ENCODE measurements around the gene KRTAP10-8.

Gene KRTAP10-8

GRCh38 chr21:44654576-44655175 lies 42.8 kb downstream of the KRTAP10-8 start, which contains the start of gene KRTAP12-4:
Gene KRTAP12-4 (minus strand): TSS chr21:44654659. CDS start chr21:44654614, 45 bp downstream.
- TF ChIP-seq GATA3 (IDR thresholded peaks at IDR 0.05; ENCODE audit: low read depth, low read length) (no peak), GATA2 (IDR thresholded peaks at IDR 0.05; ENCODE audit: low read depth, low read length) (no peak)

DNA sequence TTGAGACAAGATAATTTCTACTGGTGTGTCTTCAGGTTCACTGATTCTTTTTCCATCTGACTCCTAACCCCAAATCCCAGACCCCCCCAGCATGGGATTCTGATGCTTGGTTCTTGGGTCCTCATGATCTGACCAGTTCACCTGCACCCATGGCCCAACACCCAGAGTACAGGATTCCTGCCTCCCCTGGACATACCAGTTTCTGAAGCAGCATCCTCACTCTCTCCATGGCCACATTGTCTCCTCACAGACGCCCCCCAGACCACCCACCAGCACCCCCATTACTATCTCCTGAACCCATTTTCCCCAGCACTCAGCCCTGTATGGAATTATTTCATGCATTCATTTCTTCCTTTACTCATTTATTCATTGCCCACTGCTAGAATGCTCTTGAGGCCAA lies 45.0 kb downstream of the KRTAP10-8 start:
- TF ChIP-seq GATA2 (IDR thresholded peaks at IDR 0.05; ENCODE audit: low read depth, low read length) (no peak), GATA3 (IDR thresholded peaks at IDR 0.05; ENCODE audit: low read depth, low read length) (no peak)

- TF ChIP-seq GATA2 (IDR thresholded peaks at IDR 0.05; ENCODE audit: low read depth, low read length), result no peak
- TF ChIP-seq GATA3 (IDR thresholded peaks at IDR 0.05; ENCODE audit: low read depth, low read length), result no peak
These were observed 46.0 kb downstream of the KRTAP10-8 start, which contains the start of gene KRTAP12-3 for GRCh38 chr21:44657635-44658540. Gene KRTAP12-3 (plus strand): TSS chr21:44657932. CDS start chr21:44657980, 48 bp downstream.

- TF ChIP-seq GATA2 (IDR thresholded peaks at IDR 0.05; ENCODE audit: low read depth, low read length), result no peak
- no peak for TF ChIP-seq GATA3 (IDR thresholded peaks at IDR 0.05; ENCODE audit: low read depth, low read length)
These were observed 46.6 kb downstream of the KRTAP10-8 start for GRCh38 chr21:44658541-44658910.

- TF ChIP-seq GATA2 (IDR thresholded peaks at IDR 0.05; ENCODE audit: low read depth, low read length) (no peak), GATA3 (IDR thresholded peaks at IDR 0.05; ENCODE audit: low read depth, low read length) (no peak)
These were observed 47.2 kb downstream of the KRTAP10-8 start for GRCh38 chr21:44658913-44659595.
